ENCODE data around the gene MRPL57. TPM values are rescaled to one million over a fixed set of nuclear protein-coding genes. Genes with fewer than 3 reads are reported as not detected.

MRPL57 gene
- total RNA-seq, 4 donors from 2014 or later: 23.5 to 65.8 (median 33.2) TPM

- Histone ChIP-seq H3K4me3 (replicated peaks in 1 of 3) (no peak overlapping the region), H3K36me3 (peaks cover 0 to 2% of the 10 kb centered on the region in 2 donors), H3K27ac (no peak overlapping the region), H3K27me3 (no peaks in the 10 kb centered on the region), H3K9me3 (no peaks in the 10 kb centered on the region), H3K4me1 (peaks cover 14 to 17% of the 10 kb centered on the region in 2 donors)
- intact Hi-C loops (cut with DNase I): loop anchor here (5.0 to 10.0 kb wide), 3 partner anchors 63 to 435 kb away; partner anchors contain the start of gene IL17D
- TF ChIP-seq CTCF (IDR thresholded peaks at IDR 0.05) (no peak), POLR2A (IDR thresholded peaks at IDR 0.05) (no peak)
- WGBS, 2 donors: 85 to 88% methylated on average over 5 of the region's 5 CpGs
- no peak for DNase-seq
Measured at GRCh38 chr13:21137696-21138095, 38.8 kb upstream of the MRPL57 start.

GRCh38 chr13:21138561-21138960 is 37.9 kb upstream of the MRPL57 start:
- Histone ChIP-seq H3K9me3 (no peaks in the 10 kb centered on the region), H3K27me3 (no peaks in the 10 kb centered on the region), H3K27ac (no peak overlapping the region), H3K4me1 (peaks cover 21 to 26% of the 10 kb centered on the region in 2 donors), H3K4me3 (replicated peaks in 1 of 3) (no peak overlapping the region), H3K36me3 (peaks cover 0 to 5% of the 10 kb centered on the region in 2 donors)
- TF ChIP-seq POLR2A (IDR thresholded peaks at IDR 0.05): no peak
- no peak for TF ChIP-seq CTCF (IDR thresholded peaks at IDR 0.05)
- no peak for DNase-seq
- WGBS, 2 donors: 59 to 61% methylated on average over 1 of the region's 1 CpG
- intact Hi-C loops (cut with DNase I): loop anchor here (5.0 to 10.0 kb wide), 3 partner anchors 64 to 436 kb away; partner anchors contain the start of gene IL17D

- intact Hi-C loops (cut with DNase I): loop anchor here (5.0 to 10.0 kb wide), 3 partner anchors 65 to 437 kb away; partner anchors contain the start of gene IL17D
- Histone ChIP-seq H3K4me1 (peaks cover 21 to 27% of the 10 kb centered on the region in 2 donors), H3K9me3 (no peaks in the 10 kb centered on the region), H3K4me3 (replicated peaks in 1 of 3) (peak overlapping the region in 1 of 3 donors; percentile 68), H3K36me3 (peaks cover 0 to 5% of the 10 kb centered on the region in 2 donors), H3K27ac (no peak overlapping the region), H3K27me3 (no peaks in the 10 kb centered on the region)
- no peak for TF ChIP-seq POLR2A (IDR thresholded peaks at IDR 0.05)
- TF ChIP-seq CTCF (IDR thresholded peaks at IDR 0.05): no peak
- 94 to 95% methylated on average over 12 of the region's 12 CpGs for WGBS, 2 donors
- DNase-seq: peak in 1 of 2 donors; percentile 8
Measured at GRCh38 chr13:21139374-21139773, 37.1 kb upstream of the MRPL57 start.

GRCh38 chr13:21142766-21143165 is 33.7 kb upstream of the MRPL57 start:
- TF ChIP-seq POLR2A (IDR thresholded peaks at IDR 0.05) (no peak), CTCF (IDR thresholded peaks at IDR 0.05) (no peak)
- DNase-seq: no peak
- no peaks in the 10 kb centered on the region for H3K27me3 ChIP-seq
- intact Hi-C loops (cut with DNase I): no loop called here
- H3K4me1 ChIP-seq: peaks cover 21 to 27% of the 10 kb centered on the region in 2 donors
- no peaks in the 10 kb centered on the region for H3K9me3 ChIP-seq
- 96% methylated on average over 3 of the region's 3 CpGs for WGBS, 2 donors
- H3K27ac ChIP-seq: peak overlapping the region in 1 of 3 donors; percentile 0
- H3K4me3 ChIP-seq (replicated peaks in 1 of 3): no peak overlapping the region
- H3K36me3 ChIP-seq: peaks cover 11 to 14% of the 10 kb centered on the region in 2 donors

- peaks cover 7 to 9% of the 10 kb centered on the region in 2 donors for H3K4me1 ChIP-seq
- intact Hi-C loops (cut with DNase I): no loop called here
- WGBS, 2 donors: 69 to 81% methylated on average over 4 of the region's 4 CpGs
Measured at GRCh38 chr13:21147827-21148226, 28.6 kb upstream of the MRPL57 start.

More at GRCh38 chr13:21147827-21148226, 28.6 kb upstream of the MRPL57 start:
- no peaks in the 10 kb centered on the region for H3K27me3 ChIP-seq
- no peak for DNase-seq
- H3K9me3 ChIP-seq: no peaks in the 10 kb centered on the region
- no peak overlapping the region for H3K4me3 ChIP-seq (replicated peaks in 1 of 3)
- no peak overlapping the region for H3K27ac ChIP-seq
- peaks cover 16 to 17% of the 10 kb centered on the region in 2 donors for H3K36me3 ChIP-seq
- TF ChIP-seq CTCF (IDR thresholded peaks at IDR 0.05) (no peak), POLR2A (IDR thresholded peaks at IDR 0.05) (no peak)
